GM21360 (cell line): ENCODE measurements around the gene DCUN1D2.

Source experiments
- ATAC-seq: cut with Tn5 transposase; IDR thresholded peaks from one replicate; pipeline ENCODE4 v1.9.1; 2021; ENCODE audit warnings: mild to moderate bottlenecking, moderate library complexity; ENCODE audit not compliant: unreplicated experiment

DCUN1D2 gene

GRCh38 chr13:113427562-113428468 lies 62.7 kb downstream of the DCUN1D2 start:
- ATAC-seq: no peak

DNA sequence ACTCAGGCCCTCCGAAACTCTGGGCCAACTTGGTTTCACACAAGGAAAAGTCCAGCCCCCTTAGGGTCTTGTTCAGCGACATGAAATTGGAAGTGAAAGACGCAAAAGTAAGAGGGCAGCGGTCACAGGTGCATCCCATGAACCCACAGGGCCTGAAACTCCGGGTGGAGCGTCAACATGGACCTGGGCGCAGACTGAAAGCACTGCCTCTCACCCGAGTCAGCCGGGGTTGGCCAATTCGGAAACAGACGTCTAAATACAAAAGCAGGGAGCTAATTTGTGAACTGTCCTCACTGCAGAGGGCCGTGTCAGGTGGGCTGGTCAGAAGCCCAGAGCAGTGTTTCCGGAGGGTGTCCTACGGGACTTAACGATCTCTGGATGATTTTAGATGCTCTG lies 63.9 kb downstream of the DCUN1D2 start:
- ATAC-seq: no peak

DNA sequence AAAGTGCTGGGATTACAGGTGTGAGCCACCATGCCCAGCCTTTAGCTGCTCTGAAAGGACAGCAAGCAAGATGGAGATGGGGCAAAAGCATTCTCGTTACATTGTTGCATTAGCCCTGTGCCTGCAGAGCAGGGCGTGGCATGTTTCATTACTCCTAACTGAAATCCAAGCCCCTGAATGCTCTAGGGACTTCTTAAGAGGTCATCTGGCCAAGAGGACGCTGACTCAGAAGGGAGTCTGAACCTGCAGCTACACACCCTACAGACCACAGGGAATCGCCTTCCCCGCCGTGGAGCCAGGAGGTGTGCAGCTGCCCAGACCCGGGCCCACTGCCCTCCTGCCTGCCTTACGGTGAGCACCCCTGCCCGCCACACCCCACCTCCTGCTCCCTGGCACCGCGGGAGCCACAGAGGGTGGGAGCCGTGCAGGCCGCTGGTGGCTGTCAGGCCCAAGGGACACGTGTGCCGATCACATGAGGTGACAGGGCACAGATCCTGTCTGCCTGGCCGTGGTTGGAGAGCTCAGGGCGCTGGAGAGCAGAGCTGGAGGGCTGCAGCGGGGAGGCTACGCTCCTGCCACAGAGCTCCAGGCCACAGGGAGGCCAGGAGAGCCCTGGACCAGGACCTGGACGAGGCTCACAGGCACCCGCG lies 64.4 kb downstream of the DCUN1D2 start:
- ATAC-seq: no peak

DNA sequence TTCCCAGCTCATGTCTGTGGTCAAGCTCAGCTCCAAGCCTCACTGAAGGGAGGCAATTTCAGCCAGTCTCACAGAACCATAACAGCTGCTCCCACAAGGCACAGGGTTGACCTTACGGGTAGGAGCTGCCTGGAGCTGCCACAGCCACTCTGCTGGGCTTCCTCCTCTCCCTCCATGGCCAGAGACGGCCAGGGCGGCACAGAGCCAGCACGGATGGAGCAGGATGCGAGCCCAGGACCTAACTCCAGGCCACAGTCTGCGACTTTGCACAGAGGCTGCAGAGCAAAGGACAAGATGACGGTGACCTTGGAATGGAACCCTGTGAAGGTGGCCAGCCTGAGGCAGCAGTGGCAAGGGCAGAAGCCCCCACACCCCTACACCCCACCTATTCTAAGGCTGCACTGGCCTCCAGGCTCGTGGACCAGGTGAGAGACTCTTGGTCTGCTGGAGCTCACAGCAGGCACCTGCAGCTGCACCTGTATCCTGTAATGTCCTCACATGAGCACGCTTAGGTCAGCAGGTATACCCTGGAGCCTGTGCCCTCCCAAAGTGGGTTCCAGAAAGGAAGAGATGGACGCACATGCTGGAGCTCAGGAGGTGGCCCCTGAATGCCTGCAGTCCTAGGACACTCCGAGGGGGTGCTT lies 66.9 kb downstream of the DCUN1D2 start:
- ATAC-seq: no peak

GRCh38 chr13:113422807-113423519 lies 67.5 kb downstream of the DCUN1D2 start:
- ATAC-seq: no peak

DNA sequence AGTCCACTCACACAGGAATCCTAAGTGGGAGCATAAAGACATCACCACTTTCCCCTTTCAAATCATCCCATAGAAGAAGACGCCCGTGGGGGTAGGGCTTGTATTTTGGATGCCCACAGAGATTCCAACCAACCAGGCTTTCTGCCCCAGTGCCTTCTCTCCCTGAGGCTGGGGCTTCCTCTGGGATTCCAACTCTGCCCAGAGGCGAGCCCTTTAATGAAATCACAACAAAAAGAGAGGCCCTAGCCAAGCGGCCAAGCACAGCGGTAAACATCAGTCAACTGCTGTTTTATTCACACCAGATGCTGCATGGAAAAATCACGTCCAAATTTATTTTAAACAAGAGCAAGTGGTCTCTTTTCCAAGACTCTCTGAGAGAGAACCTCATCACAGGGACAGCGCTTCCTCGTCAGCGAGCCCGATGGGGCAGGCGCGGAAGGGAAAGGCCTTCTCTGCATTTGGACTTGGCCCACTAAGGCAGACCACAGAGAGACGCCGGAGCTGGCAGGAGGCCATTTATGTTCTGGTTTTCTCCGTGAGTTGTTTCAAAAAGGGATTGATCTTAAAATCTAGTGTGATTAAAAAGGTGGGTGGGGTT lies 68.7 kb downstream of the DCUN1D2 start:
- ATAC-seq: no peak

DNA sequence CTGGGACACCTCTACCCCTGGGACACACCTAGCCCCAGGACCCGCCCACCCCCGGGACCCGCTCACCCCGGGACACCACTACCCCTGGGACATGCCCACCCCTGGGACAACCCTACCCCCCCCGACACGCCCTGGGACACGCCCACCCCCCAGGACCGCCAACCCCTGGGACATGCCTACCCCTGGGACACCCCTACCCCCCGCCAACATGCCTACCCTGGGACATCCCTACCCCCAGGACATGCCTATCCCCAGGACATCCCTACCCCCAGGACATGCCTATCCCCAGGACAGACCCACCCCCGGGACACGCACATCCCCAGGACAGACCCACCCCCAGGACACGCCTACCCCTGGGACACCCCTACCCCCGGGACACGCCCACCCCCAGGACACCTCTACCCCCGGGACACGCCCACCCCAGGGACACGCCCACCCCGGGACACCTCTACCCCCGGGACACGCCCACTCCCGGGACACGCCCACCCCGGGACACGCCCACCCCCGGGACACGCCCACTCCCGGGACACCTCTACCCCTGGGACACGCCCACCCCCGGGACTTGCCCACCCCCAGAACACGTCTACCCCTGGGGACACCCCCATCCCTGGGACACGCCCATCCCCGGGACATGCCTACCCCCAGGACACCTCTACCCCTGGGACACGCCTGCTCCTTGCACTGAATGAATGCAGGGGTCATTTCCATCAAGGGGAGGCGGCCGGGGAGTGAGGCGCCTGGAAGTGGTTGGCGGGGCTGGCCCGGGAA lies 69.5 kb downstream of the DCUN1D2 start:
- no peak for ATAC-seq

DNA sequence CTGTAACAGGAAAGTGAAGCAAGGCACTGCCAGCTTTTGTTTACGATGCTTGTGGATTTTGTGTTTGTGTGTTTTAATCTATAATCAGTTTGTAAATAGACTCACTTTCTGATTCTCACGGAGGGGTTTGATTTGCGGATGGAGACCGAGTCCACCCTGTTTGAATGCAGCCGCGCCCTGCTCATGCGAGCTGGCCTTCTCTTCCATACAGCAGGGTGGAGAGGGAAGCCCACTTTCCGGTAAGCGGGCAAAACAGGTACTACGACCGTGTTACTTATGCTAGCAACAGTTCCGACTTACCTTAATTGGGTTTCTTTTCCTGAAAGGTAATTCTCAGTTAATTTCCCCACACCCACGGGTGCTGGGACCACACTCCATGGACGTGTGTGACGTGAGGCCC lies 70.3 kb downstream of the DCUN1D2 start:
- ATAC-seq: no peak

DNA sequence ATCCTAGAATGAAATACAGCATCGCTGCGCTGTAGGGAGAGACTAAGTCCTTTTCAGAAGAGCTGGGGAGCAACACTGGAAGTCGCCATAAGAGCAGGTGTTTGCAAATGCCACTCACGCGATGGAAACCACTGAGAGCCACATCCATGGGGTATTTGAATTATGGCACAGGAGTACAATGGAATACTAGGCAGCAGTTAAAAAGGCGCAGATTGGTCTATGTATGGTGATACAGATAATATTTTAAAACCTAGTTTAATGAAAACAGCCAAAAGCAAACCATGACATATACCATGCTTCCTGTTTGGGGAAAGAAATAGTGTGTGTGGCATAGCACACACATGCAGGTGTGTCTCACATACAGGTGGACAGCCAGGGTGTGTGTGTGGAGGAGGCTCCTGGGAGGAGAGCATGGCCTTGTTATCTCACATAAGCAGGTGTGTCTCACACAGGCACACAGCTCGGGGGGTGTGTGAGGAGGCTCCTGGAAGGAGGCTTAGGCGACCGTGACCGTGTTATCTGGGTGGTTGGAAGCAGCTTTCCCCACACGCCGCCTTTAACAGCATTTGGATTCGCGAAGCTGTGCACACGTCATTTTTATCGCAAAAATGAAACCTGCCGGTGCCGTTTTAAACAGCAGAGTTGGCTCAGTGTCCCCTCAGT lies 70.8 kb downstream of the DCUN1D2 start:
- no peak for ATAC-seq

DNA sequence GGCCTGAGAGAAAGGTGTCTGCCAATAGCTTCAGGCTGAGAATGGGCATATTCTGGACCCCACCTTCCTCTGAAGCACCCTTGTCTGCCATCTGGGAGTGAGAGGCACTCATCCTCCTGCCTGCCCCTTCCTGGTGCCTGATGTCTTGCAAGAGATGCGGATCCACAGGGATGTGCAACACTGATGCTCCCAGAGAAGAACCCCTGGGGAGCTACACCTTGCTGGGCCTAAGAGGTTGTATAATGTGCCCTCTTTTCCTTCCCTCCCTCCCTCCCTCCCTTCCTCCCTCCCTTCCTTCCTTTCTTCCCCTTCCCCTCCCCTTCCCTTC lies 71.8 kb downstream of the DCUN1D2 start:
- no peak for ATAC-seq

- no peak for ATAC-seq
Measured at GRCh38 chr13:113417836-113418721, 72.4 kb downstream of the DCUN1D2 start.

DNA sequence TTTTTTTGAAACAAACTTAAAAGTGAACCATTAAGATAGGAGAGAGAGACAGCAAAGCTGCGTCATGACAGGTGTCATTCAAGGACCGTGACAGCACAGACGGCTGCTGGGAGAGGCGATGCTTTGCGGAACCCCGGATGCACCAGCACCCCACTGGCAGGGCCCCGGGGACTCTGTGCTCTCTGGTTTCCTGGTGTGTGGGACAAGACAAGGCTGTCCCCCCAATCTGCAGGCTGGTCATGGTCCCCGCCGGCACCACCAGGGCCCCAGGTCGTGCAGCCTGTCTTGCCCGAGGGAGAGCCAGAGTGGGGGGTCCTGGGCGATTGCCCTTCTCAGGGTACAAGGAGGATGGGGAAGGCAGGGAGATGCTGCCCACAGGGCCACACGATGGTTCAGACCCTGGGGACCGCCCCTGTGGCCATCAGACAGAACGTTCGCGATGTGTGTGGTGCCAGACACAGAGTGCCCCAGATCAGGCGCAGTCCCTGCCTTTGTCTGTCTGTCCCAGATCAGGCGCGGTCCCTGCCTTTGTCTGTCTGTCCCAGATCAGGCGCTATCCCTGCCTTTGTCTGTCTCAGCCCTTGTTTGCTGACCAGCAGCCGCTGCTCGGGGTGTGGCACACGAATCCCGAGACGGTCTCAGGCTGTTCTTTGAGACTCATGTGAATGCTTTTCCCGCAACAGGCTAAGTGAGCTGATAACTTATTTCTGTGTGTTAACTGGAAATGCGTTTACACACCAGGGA lies 73.3 kb downstream of the DCUN1D2 start:
- ATAC-seq: no peak

GRCh38 chr13:113415825-113416224 lies 74.7 kb downstream of the DCUN1D2 start:
- ATAC-seq: no peak

DNA sequence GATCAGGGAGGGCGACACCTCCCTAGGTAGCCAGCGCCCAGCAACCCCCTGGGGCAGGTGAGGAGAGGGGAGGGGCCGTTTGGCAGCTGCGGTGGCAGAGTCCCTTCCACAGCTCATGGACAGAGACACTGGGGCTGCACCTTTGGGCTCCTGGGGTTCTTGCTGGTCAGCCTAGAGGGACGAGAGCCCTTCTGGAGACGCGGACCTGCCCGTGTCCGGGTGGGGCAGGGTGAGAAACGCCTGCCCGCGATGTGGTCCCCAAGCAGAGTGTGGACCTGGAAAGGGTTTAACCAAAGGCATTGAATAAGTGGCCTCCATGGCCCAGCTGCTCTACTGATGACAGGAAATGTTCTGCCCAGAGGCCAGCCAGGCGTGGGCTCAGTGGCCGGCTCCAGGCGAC lies 75.5 kb downstream of the DCUN1D2 start:
- no peak for ATAC-seq

DNA sequence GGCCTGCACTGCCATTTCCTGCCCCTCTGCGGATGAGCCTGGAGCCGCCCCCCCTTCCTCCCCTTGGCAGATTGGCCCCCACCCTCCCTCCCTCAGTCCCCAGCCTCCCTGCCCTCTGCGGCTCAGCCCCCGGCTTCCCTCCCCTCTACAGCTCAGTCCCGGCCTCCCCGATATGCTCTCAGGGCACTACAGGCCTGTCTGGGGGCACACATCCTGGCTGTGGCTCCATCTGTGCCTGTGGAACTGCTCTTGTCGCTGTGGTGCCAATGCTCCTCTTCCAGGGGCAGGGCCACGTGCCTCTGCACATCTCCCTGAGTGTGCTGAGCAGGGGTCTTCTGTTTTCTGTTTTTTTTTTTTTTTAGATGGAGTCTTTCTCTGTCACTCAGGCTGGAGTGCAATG lies 76.2 kb downstream of the DCUN1D2 start:
- no peak for ATAC-seq

- no peak for ATAC-seq
Measured at GRCh38 chr13:113413898-113414282, 76.6 kb downstream of the DCUN1D2 start.

DNA sequence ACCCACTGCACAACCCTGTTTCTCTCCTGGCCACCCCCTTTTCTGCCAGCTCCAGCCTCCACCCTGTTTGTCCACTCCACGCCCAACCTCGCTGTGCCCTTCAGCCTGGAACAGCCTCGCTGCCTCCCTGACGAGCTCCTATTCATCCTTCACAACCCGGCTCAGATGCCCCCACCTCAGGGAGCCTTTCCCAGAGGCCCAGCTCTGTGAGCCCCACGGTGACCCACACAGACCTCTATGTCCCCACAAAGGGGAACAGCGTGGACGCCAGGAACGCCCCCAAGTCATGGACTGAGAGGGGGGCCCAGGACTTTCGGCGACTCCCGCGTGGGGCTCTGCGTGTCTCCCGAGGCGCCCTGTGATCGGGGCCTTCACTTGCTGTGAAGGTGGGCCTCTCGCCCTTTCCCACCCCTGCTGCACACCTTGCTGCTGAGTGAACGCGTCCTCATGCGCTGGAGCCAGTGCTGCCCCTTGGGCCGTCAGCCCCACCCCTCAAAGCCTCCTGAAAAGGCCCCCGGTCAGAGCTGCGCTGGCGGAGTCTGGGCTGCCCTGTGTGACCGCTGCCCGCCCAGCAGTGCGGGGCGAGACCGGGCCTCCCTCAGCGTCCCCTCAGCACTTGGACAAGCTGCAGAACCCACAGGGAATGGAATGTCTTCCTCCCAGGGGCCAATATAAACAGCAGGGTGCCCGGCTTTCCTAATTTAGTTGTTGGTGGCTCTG lies 77.2 kb downstream of the DCUN1D2 start:
- ATAC-seq: no peak
